ENCODE data around the gene RNASE3. TPM values are rescaled to one million over a fixed set of nuclear protein-coding genes. Genes with fewer than 3 reads are reported as not detected.
"Not testable (repeated sequence)": the region's sequence is repeated elsewhere in the genome, so short reads cannot be mapped to it uniquely, and the experiment has no call there.

RNASE3 gene
- total RNA-seq, 1 experiment from 2014 or later = not detected

DNA sequence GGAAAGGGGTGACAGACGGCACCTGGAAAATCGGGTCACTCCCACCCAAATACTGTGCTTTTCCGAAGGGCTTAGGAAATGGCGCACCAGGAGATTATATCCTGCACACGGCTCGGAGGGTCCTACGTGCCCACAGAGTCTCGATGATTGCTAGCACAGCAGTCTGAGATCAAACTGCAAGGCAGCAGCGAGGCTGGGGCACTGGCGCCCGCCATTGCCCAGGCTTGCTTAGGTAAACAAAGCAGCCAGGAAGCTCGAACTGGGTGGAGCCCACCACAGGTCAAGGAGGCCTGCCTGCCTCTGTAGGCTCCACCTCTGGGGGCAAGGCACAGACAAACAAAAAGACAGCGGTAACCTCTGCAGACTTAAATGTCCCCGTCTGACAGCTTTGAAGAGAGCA, 19.6 kb downstream of the RNASE3 start:
- DNase-seq (ENCODE audit: low spot score) = not testable (repeated sequence)

- DNase-seq (ENCODE audit: low spot score) = not testable (repeated sequence)
Observed at GRCh38 chr14:20919038-20919756, 28.0 kb downstream of the RNASE3 start.

GRCh38 chr14:20923766-20924297, 32.6 kb downstream of the RNASE3 start:
- not testable (repeated sequence) for DNase-seq (ENCODE audit: low spot score)

DNA sequence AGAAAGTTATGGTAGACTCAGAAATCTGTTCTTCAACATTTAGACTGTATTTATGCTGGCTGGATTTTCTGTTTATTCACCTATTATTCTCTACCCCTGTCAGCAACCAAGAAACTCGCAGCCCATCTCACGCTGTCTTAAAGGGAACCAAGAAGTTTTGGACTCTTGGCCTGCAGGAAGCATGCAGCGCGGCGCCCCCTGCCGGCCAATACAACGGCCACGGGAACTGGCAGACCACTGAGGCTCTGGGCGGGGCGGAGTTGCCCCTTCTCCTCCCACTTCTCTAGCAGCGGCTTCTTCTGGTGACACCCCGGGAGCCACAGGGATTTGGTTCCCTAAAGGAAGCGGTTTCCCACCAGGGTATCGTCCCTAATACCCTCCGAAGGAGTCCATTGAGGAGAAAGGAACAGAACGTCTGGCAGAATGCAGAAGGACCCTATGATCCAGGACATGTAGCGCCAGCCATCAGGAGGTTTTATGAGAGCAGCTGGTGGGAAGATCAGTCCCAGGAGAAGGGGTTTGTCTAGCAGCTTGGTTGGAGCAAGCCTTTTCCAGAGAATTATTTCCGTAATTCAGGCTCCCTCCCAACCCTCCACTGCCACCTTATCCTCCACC, 43.1 kb downstream of the RNASE3 start:
- DNase-seq (ENCODE audit: low spot score) = peak; percentile 1

DNA sequence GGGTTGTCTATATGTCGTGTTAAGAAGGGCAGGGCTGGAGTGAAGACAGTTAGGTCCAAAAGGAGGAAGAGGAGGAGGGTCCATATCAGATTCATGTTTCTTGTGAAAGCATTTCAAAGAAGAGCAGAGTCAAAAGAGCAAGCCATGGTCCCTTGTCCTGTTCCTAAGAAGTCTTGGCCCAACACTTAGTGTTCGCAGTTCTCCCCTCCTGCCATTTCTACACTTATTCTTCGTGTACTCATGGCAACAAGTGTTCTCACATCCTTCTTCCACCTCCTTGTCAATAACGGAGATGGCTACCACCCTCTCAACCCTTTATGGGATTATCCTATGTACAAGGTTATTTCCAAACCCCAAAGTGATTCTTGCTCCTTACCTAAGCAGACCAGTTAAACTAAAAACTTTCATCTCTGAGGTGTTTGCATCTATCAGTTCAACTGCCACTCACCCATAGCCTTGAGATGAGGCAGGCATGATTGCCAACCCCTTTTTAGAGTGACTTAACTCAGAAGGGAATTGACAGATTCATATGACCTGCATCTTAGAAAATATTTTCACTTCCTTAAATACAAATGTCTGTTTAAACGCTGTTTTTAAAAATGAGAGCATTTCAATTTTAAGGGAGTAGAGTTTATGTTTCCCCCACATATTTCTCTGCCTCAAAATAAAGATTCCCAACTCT, 44.3 kb downstream of the RNASE3 start:
- DNase-seq (ENCODE audit: low spot score) = no peak

Other genes with a start within 250 kb of the RNASE3 start
- not detected in 2 replicates for gene OR6S1, start 249.7 kb upstream of the RNASE3 start, total RNA-seq (2014; rRNA removed; shearing (Covaris generic))
- gene RNASE4, start 206.8 kb upstream of the RNASE3 start, total RNA-seq (2014; rRNA removed; shearing (Covaris generic)) = 0.91 and 1.1 TPM in 2 replicates
- gene ANG, start 202.6 kb upstream of the RNASE3 start, total RNA-seq (2014; rRNA removed; shearing (Covaris generic)) = 0.07 and 0.17 TPM in 2 replicates
- not detected in 2 replicates for gene EDDM3A, start 145.5 kb upstream of the RNASE3 start, total RNA-seq (2014; rRNA removed; shearing (Covaris generic))
- not detected in 2 replicates for gene EDDM3B, start 123.0 kb upstream of the RNASE3 start, total RNA-seq (2014; rRNA removed; shearing (Covaris generic))
- gene RNASE6, start 110.1 kb upstream of the RNASE3 start, total RNA-seq (2014; rRNA removed; shearing (Covaris generic)) = not detected in 2 replicates
- not detected in 2 replicates for gene RNASE1, start 88.5 kb upstream of the RNASE3 start, total RNA-seq (2014; rRNA removed; shearing (Covaris generic))
- gene RNASE2, start 64.1 kb downstream of the RNASE3 start, total RNA-seq (2014; rRNA removed; shearing (Covaris generic)) = not detected in 2 replicates
- 55.4 and 71.8 TPM in 2 replicates for gene METTL17, start 98.6 kb downstream of the RNASE3 start, total RNA-seq (2014; rRNA removed; shearing (Covaris generic))
- not detected in 2 replicates for gene SLC39A2, start 107.9 kb downstream of the RNASE3 start, total RNA-seq (2014; rRNA removed; shearing (Covaris generic))
- gene NDRG2, start 133.7 kb downstream of the RNASE3 start, total RNA-seq (2014; rRNA removed; shearing (Covaris generic)) = 7.5 and 9.0 TPM in 2 replicates
- gene TPPP2, start 138.8 kb downstream of the RNASE3 start, total RNA-seq (2014; rRNA removed; shearing (Covaris generic)) = not detected in 2 replicates
- gene RNASE13, start 143.4 kb downstream of the RNASE3 start, total RNA-seq (2014; rRNA removed; shearing (Covaris generic)) = not detected in 2 replicates
- gene RNASE7, start 151.0 kb downstream of the RNASE3 start, total RNA-seq (2014; rRNA removed; shearing (Covaris generic)) = not detected in 2 replicates
- gene RNASE8, start 166.4 kb downstream of the RNASE3 start, total RNA-seq (2014; rRNA removed; shearing (Covaris generic)) = not detected in 2 replicates
- gene ARHGEF40, start 178.9 kb downstream of the RNASE3 start, total RNA-seq (2014; rRNA removed; shearing (Covaris generic)) = 19.8 and 21.2 TPM in 2 replicates
- gene ZNF219, start 207.3 kb downstream of the RNASE3 start, total RNA-seq (2014; rRNA removed; shearing (Covaris generic)) = 5.9 and 12.0 TPM in 2 replicates
- 0.17 TPM in 1 of 2 replicates, not detected in the other for gene TMEM253, start 209.7 kb downstream of the RNASE3 start, total RNA-seq (2014; rRNA removed; shearing (Covaris generic))

Data from A172 (cell line).